UCSD-AML1 (cell line): ENCODE measurements around the gene FRAT2.
A peak's percentile ranks its signal among the peaks of the same experiment; 100 is the strongest.

ENCODE experiments used
- DNase-seq: peaks from one replicate; lab custom pipeline; 2025; ENCODE audit not compliant: unreplicated experiment; lab: John Stamatoyannopoulos, UW

Gene FRAT2

GRCh38 chr10:97334370-97335175 lies at the start of gene FRAT2:
Gene FRAT2 (minus strand): TSS chr10:97334729. CDS start chr10:97334572, 157 bp downstream.
- peak; percentile 92 for DNase-seq

GRCh38 chr10:97384156-97384555 lies 49.6 kb upstream of the FRAT2 start:
- no peak for DNase-seq

GRCh38 chr10:97383159-97383558 lies 48.6 kb upstream of the FRAT2 start:
- no peak for DNase-seq

GRCh38 chr10:97381626-97382025 lies 47.1 kb upstream of the FRAT2 start:
- no peak for DNase-seq

- no peak for DNase-seq
These were observed 46.0 kb upstream of the FRAT2 start for GRCh38 chr10:97380516-97380915.

- no peak for DNase-seq
These were observed 44.7 kb upstream of the FRAT2 start for GRCh38 chr10:97378933-97379921.

- DNase-seq, result no peak
These were observed 41.9 kb upstream of the FRAT2 start for GRCh38 chr10:97376413-97376812.

GRCh38 chr10:97373456-97373855 lies 38.9 kb upstream of the FRAT2 start:
- no peak for DNase-seq

- no peak for DNase-seq
These were observed 37.8 kb upstream of the FRAT2 start for GRCh38 chr10:97372233-97372875.

GRCh38 chr10:97371696-97372095 lies 37.2 kb upstream of the FRAT2 start:
- DNase-seq, result no peak

GRCh38 chr10:97367126-97367649 lies 32.7 kb upstream of the FRAT2 start:
- no peak for DNase-seq

- no peak for DNase-seq
These were observed 32.0 kb upstream of the FRAT2 start for GRCh38 chr10:97366572-97366971.

GRCh38 chr10:97365761-97366351 lies 31.3 kb upstream of the FRAT2 start:
- peak; percentile 35 for DNase-seq

GRCh38 chr10:97363071-97363470 lies 28.5 kb upstream of the FRAT2 start:
- DNase-seq, result no peak

GRCh38 chr10:97362310-97363033 lies 27.9 kb upstream of the FRAT2 start:
- no peak for DNase-seq

- DNase-seq, result no peak
These were observed 27.0 kb upstream of the FRAT2 start for GRCh38 chr10:97361537-97361901.

GRCh38 chr10:97360705-97361536 lies 26.4 kb upstream of the FRAT2 start:
- DNase-seq, result no peak

GRCh38 chr10:97358781-97359180 lies 24.3 kb upstream of the FRAT2 start:
- DNase-seq, result no peak

- no peak for DNase-seq
These were observed 23.8 kb upstream of the FRAT2 start for GRCh38 chr10:97358349-97358748.
